CD14-positive monocyte (primary cell): Measurements from ENCODE around the gene HBQ1. TPM values are rescaled to one million over a fixed set of nuclear protein-coding genes. Genes with fewer than 3 reads are reported as not detected.

Source experiments
- DNase-seq, 3 donors: peaks; one replicate each; pipeline ENCODE4 v3.0.0-alpha.2; 2011 to 2022
- H2AFZ ChIP-seq: 2 replicates; pipeline ENCODE4 v1.6.0; 2012; ENCODE audit warnings: mild to moderate bottlenecking, low read depth, low read length, inconsistent platforms; ENCODE audit not compliant: insufficient read depth, poor library complexity, severe bottlenecking
- H3K27ac ChIP-seq, 2 donors: 1 replicate in 1 of 2; 2 replicates in 1 of 2; pipeline ENCODE4 v1.5.1; 2012 to 2013; ENCODE audit warnings: low read length in 2 of 2, control low read depth in 1 of 2, inconsistent platforms in 1 of 2, low read depth in 1 of 2, mild to moderate bottlenecking in 1 of 2
- H3K27me3 ChIP-seq, 2 donors: one replicate each; pipeline versions ENCODE4 v1.6.0 to v1.6.1; 2011 to 2013; ENCODE audit warnings: low read length in 2 of 2; ENCODE audit not compliant: control insufficient read depth in 2 of 2, insufficient read depth in 2 of 2
- H3K36me3 ChIP-seq, 2 donors: replicated peaks in 1 of 2; 1 replicate in 1 of 2; 2 replicates in 1 of 2; pipeline versions ENCODE4 v1.5.1 to v1.6.1; 2012 to 2013; ENCODE audit warnings: low read length in 2 of 2, control low read depth in 1 of 2, inconsistent platforms in 1 of 2, mild to moderate bottlenecking in 1 of 2; ENCODE audit not compliant: insufficient read depth in 2 of 2, control insufficient read depth in 1 of 2
- H3K4me1 ChIP-seq, 2 donors: 1 replicate in 1 of 2; 2 replicates in 1 of 2; pipeline versions ENCODE4 v1.5.1 to v1.6.1; 2012 to 2013; ENCODE audit warnings: low read length in 2 of 2, control low read depth in 1 of 2, inconsistent platforms in 1 of 2, mild to moderate bottlenecking in 1 of 2, moderate library complexity in 1 of 2; ENCODE audit not compliant: insufficient read depth in 2 of 2, control insufficient read depth in 1 of 2
- H3K4me2 ChIP-seq: replicated peaks from 2 replicates; pipeline ENCODE3; 2012; ENCODE audit warnings: low read length, moderate library complexity, mild to moderate bottlenecking; ENCODE audit not compliant: poor library complexity, severe bottlenecking; ENCODE audit errors: extremely low read depth
- H3K4me3 ChIP-seq, 3 experiments: fragments of 200-600 bp in 1 of 3; sonication (generic) in 1 of 3; replicated peaks in 1 of 3; 1 replicate in 2 of 3; 2 replicates in 1 of 3; pipeline ENCODE4 v1.5.1; 2011 to 2013; ENCODE audit warnings: low read length in 3 of 3, mild to moderate bottlenecking in 3 of 3, control low read depth in 2 of 3, low read depth in 2 of 3, inconsistent platforms in 1 of 3, moderate library complexity in 1 of 3
- H3K79me2 ChIP-seq: 2 replicates; pipeline ENCODE4 v1.6.0; 2012; ENCODE audit warnings: mild to moderate bottlenecking, control low read depth, inconsistent platforms, low read length, moderate library complexity; ENCODE audit not compliant: insufficient read depth
- H3K9ac ChIP-seq: 2 replicates; pipeline ENCODE4 v1.6.0; 2017; ENCODE audit warnings: low read length, mild to moderate bottlenecking; ENCODE audit not compliant: insufficient read depth, poor library complexity, severe bottlenecking
- H3K9me3 ChIP-seq, 2 donors: replicated peaks in 1 of 2; 1 replicate in 1 of 2; 2 replicates in 1 of 2; pipeline versions ENCODE4 v1.5.1 to v1.6.1; 2012 to 2013; ENCODE audit warnings: low read length in 2 of 2, control low read depth in 1 of 2; ENCODE audit not compliant: control insufficient read depth in 1 of 2, insufficient read depth in 1 of 2
- H4K20me1 ChIP-seq: 2 replicates; pipeline ENCODE4 v1.6.0; 2012; ENCODE audit warnings: mild to moderate bottlenecking, low read length, control low read depth, moderate library complexity; ENCODE audit not compliant: insufficient read depth
- H3K27ac Mint-ChIP-seq, 7 donors: one replicate each; pipeline ENCODE4 v1.8.0; 2020; ENCODE audit warnings: mild to moderate bottlenecking in 7 of 7, mixed read lengths in 7 of 7, moderate library complexity in 6 of 7, inconsistent platforms in 2 of 7
- H3K27me3 Mint-ChIP-seq, 3 donors: one replicate each; pipeline ENCODE4 v1.8.0; 2021 to 2022; ENCODE audit warnings: low read depth in 3 of 3, mild to moderate bottlenecking in 3 of 3, mixed read lengths in 3 of 3, moderate library complexity in 3 of 3, inconsistent platforms in 1 of 3
- H3K36me3 Mint-ChIP-seq, 2 donors: one replicate each; pipeline ENCODE4 v1.8.0; 2020; ENCODE audit warnings: mixed read lengths in 2 of 2, inconsistent platforms in 1 of 2, mild to moderate bottlenecking in 1 of 2
- H3K4me1 Mint-ChIP-seq: one replicate; pipeline ENCODE4 v1.8.0; 2020; ENCODE audit warnings: mild to moderate bottlenecking, mixed read lengths
- H3K4me3 Mint-ChIP-seq, 2 donors: one replicate each; pipeline ENCODE4 v1.8.0; 2020; ENCODE audit warnings: mild to moderate bottlenecking in 2 of 2, mixed read lengths in 2 of 2, moderate library complexity in 1 of 2
- H3K9me3 Mint-ChIP-seq, 7 donors: one replicate each; pipeline ENCODE4 v1.8.0; 2020 to 2022; ENCODE audit warnings: mixed read lengths in 7 of 7, mild to moderate bottlenecking in 6 of 7, moderate library complexity in 6 of 7, inconsistent platforms in 2 of 7
- WGBS: methylation state at CpG from one replicate; pipeline ENCODE4 v1.1.5; 2013; ENCODE audit warnings: missing lambda C conversion rate; ENCODE audit not compliant: insufficient coverage; 5-methylcytosine and 5-hydroxymethylcytosine counted together
- intact Hi-C, 2 donors: fragments of 100-400 bp; cut with micrococcal nuclease; formaldehyde crosslinking; loops; one replicate each; pipeline versions ENCODE4 v1.15.0 to v1.15.1; 2023
- polyA plus RNA-seq, 3 donors: library from polyadenylated mRNA; depleted of rRNA in 1 of 3; unstranded in 2 of 3; stranded (reverse) in 1 of 3; fragments of 300-500 nt in 2 of 3; fragments of >200 nt in 1 of 3; fragmentation: Illumina TruSeq in 2 of 3; gene quantifications; 1 replicate in 2 of 3; 2 replicates in 1 of 3; pipeline ENCODE4 v1.2.3, GENCODE V29; 2012 to 2021
- TF ChIP-seq, protein P1 (sequence below): fragments of 200-600 bp; IDR thresholded peaks from one replicate; pipeline ENCODE4 v1.8.0; 2022; ENCODE audit warnings: antibody characterized with exemption, mild to moderate bottlenecking

HBQ1 gene
- polyA plus RNA-seq, 3 donors: not detected

DNA sequence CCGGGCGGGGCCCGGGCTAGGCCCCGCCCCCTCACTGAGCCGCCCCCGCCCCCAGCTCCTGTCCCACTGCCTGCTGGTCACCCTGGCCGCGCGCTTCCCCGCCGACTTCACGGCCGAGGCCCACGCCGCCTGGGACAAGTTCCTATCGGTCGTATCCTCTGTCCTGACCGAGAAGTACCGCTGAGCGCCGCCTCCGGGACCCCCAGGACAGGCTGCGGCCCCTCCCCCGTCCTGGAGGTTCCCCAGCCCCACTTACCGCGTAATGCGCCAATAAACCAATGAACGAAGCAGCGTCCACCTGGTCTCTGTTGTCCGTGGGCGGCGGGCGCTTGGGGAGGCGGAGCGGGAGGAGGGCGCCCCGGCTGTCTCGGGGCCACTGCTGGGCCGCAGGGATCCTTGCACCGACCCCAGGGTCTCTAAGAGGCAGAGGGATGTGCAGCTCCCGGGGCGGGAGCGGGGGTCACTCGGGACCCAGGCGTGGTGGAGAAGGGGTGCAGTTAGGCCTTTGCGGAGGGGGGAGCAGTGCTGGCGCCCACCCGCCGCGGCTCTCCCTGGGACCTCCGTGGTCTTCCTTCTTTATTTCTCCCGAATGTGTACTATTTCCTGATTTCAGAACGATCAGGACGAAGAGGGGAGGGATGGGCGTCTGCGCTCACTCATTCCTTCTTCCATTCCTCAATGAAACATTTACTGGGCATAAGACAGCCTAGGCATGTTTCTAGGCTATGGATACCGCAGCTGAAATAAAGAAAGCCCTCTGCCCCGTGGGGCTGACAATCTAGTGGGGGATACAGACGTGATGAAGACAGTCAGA is 25.8 kb upstream of the HBQ1 start:
- WGBS: 2% methylated on average over 44 of the region's 59 CpGs
- intact Hi-C loops: no loop called here
- H3K4me1 Mint-ChIP-seq: peaks cover 8% of the 10 kb centered on the region
- H3K27me3 Mint-ChIP-seq: peaks cover 63 to 78% (median 63%) of the 10 kb centered on the region in 3 donors
- H3K36me3 Mint-ChIP-seq: peaks cover 5% of the 10 kb centered on the region in 2 donors
- no peak overlapping the region for H3K27ac Mint-ChIP-seq
- H3K4me2 ChIP-seq: peak overlapping the region; percentile 80
- peaks cover 0 to 5% (median 3%) of the 10 kb centered on the region in 7 donors for H3K9me3 Mint-ChIP-seq
- no peaks in the 10 kb centered on the region for H3K79me2 ChIP-seq
- no peak overlapping the region for H3K27ac ChIP-seq
- peaks cover 18 to 40% of the 10 kb centered on the region in 2 donors for H3K27me3 ChIP-seq
- no peak for DNase-seq
- H3K4me1 ChIP-seq: peaks cover 9% of the 10 kb centered on the region in 2 donors
- peak overlapping the region; percentile 11 to 72 (median 36) for H3K4me3 ChIP-seq
- H3K36me3 ChIP-seq: no peaks in the 10 kb centered on the region
- peak overlapping the region; percentile 53 for H3K9ac ChIP-seq
- H3K9me3 ChIP-seq: peaks cover 0 to 3% of the 10 kb centered on the region in 2 donors
- H3K4me3 Mint-ChIP-seq: peak overlapping the region; percentile 69 to 91
- H4K20me1 ChIP-seq: no peaks in the 10 kb centered on the region
- TF ChIP-seq, protein P1, sequence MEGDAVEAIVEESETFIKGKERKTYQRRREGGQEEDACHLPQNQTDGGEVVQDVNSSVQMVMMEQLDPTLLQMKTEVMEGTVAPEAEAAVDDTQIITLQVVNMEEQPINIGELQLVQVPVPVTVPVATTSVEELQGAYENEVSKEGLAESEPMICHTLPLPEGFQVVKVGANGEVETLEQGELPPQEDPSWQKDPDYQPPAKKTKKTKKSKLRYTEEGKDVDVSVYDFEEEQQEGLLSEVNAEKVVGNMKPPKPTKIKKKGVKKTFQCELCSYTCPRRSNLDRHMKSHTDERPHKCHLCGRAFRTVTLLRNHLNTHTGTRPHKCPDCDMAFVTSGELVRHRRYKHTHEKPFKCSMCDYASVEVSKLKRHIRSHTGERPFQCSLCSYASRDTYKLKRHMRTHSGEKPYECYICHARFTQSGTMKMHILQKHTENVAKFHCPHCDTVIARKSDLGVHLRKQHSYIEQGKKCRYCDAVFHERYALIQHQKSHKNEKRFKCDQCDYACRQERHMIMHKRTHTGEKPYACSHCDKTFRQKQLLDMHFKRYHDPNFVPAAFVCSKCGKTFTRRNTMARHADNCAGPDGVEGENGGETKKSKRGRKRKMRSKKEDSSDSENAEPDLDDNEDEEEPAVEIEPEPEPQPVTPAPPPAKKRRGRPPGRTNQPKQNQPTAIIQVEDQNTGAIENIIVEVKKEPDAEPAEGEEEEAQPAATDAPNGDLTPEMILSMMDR: no peak
- peak overlapping the region; percentile 74 for H2AFZ ChIP-seq

DNA sequence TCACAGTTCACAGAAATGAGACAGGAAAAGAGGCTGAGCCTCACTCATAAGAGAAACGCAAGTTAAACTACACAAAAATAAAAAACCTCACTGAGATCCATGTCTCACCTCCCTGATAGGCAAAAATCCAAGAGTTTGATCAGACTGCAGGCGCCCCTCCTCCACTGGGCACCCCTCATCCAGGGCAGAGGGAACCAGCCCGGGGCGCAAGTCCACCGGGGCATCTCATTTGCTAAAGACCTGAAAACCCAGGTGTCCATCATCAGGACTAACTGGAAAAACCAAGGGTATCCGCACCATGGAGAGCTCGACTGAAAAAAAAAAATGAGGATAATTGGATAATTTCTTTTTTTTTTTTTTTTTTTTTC is 25.2 kb upstream of the HBQ1 start:
- Mint-ChIP-seq H3K4me1 (peaks cover 8% of the 10 kb centered on the region), H3K27me3 (peaks cover 60 to 76% (median 60%) of the 10 kb centered on the region in 3 donors), H3K36me3 (peaks cover 5% of the 10 kb centered on the region in 2 donors), H3K27ac (no peak overlapping the region), H3K4me3 (peak overlapping the region; percentile 69 to 91), H3K9me3 (peaks cover 0 to 5% (median 3%) of the 10 kb centered on the region in 7 donors)
- H3K4me1 ChIP-seq: peaks cover 9% of the 10 kb centered on the region in 2 donors
- WGBS: 64% methylated on average over 5 of the region's 7 CpGs
- H2AFZ ChIP-seq: peak overlapping the region; percentile 74
- H3K4me2 ChIP-seq: peak overlapping the region; percentile 80
- peak overlapping the region in 1 of 3 experiments; percentile 72 for H3K4me3 ChIP-seq
- no peaks in the 10 kb centered on the region for H4K20me1 ChIP-seq
- no peak for DNase-seq
- no peaks in the 10 kb centered on the region for H3K36me3 ChIP-seq
- no peaks in the 10 kb centered on the region for H3K79me2 ChIP-seq
- intact Hi-C loops: no loop called here
- H3K9me3 ChIP-seq: peaks cover 0 to 3% of the 10 kb centered on the region in 2 donors
- peaks cover 18 to 40% of the 10 kb centered on the region in 2 donors for H3K27me3 ChIP-seq
- TF ChIP-seq, protein P1: no peak
- no peak overlapping the region for H3K27ac ChIP-seq
- peak overlapping the region; percentile 53 for H3K9ac ChIP-seq
